GM12878 (cell line): ENCODE measurements around the gene PFKFB2. TPM values are rescaled to one million over a fixed set of nuclear protein-coding genes. Genes with fewer than 3 reads are reported as not detected.
"Not testable (repeated sequence)": the region's sequence is repeated elsewhere in the genome, so short reads cannot be mapped to it uniquely, and the experiment has no call there.

Experiments
- ATAC-seq: fragments of 200-7000 bp; cut with Tn5 transposase; 3 replicates; pipeline ENCODE4 v1.9.1; 2020; ENCODE audit warnings: mild to moderate bottlenecking, moderate library complexity
- BruUV-seq: library from RNA; stranded (reverse); fragments of 400-500 nt; replicated peaks from 2 replicates; lab custom pipeline; 2021; lab: Mats Ljungman, UMichigan
- CTCF ChIA-PET: fragments of 300-600 bp; sonication (Branson Sonifier 250); formaldehyde crosslinking; extraction: SDS; loops from one replicate; lab custom pipeline; 2021; ENCODE audit warnings: inconsistent platforms; lab: Yijun Ruan, JAX
- POLR2A ChIA-PET: fragments of 350-600 bp; formaldehyde crosslinking; extraction: SDS; loops from one replicate; lab custom pipeline; 2021; ENCODE audit warnings: inconsistent platforms; lab: Charles Lee
- RAD21 ChIA-PET: fragments of 300-600 bp; sonication (Branson Sonifier 250); formaldehyde crosslinking; loops from one replicate; lab custom pipeline; 2023; ENCODE audit warnings: antibody characterized with exemption; ENCODE audit not compliant: unreplicated experiment; lab: Charles Lee
- SMC1A ChIA-PET: fragments of 300-600 bp; sonication (Branson Sonifier 250); formaldehyde crosslinking; loops from one replicate; lab custom pipeline; 2023; ENCODE audit not compliant: unreplicated experiment, uncharacterized antibody; lab: Charles Lee
- DNase-seq: peaks from one replicate; pipeline ENCODE4 v3.0.0-alpha.2; 2011; ENCODE audit warnings: low read depth, low spot score
- FAIRE-seq: peaks from 3 replicates; lab custom pipeline; 2011; peaks lifted over from hg19 to GRCh38; lab: Jason Lieb, UNC
- H2AFZ ChIP-seq: 2 replicates; pipeline ENCODE4 v1.6.0; 2011; ENCODE audit warnings: low read depth, low read length, control low read depth; ENCODE audit not compliant: control insufficient read depth
- H3K27ac ChIP-seq: 2 replicates; pipeline ENCODE4 v1.5.1; 2011; ENCODE audit warnings: control low read depth; ENCODE audit not compliant: control insufficient read depth, insufficient read depth
- H3K27me3 ChIP-seq, 2 experiments: replicated peaks in 1 of 2; 2 replicates each; pipeline versions ENCODE4 v1.6.0 to v1.6.1; 2011; ENCODE audit warnings: low read length in 1 of 2; ENCODE audit not compliant: control insufficient read depth in 2 of 2, insufficient read depth in 2 of 2
- H3K36me3 ChIP-seq, 2 experiments: 2 replicates each; pipeline ENCODE4 v1.5.1; 2011; ENCODE audit warnings: low read length in 1 of 2; ENCODE audit not compliant: control insufficient read depth in 2 of 2, insufficient read depth in 2 of 2
- H3K4me1 ChIP-seq: 2 replicates; pipeline ENCODE4 v1.6.1; 2011; ENCODE audit warnings: mild to moderate bottlenecking, low read length, moderate library complexity, mixed read lengths; ENCODE audit not compliant: control insufficient read depth, insufficient read depth
- H3K4me2 ChIP-seq: 2 replicates; pipeline ENCODE4 v1.6.0; 2011; ENCODE audit warnings: control low read depth; ENCODE audit not compliant: control insufficient read depth, insufficient read depth
- H3K4me3 ChIP-seq: fragments of 200-600 bp; sonication (generic); 2 replicates; pipeline ENCODE4 v1.5.1; 2016
- H3K79me2 ChIP-seq: 2 replicates; pipeline ENCODE4 v1.6.0; 2011; ENCODE audit warnings: low read length; ENCODE audit not compliant: control insufficient read depth, insufficient read depth
- H3K9ac ChIP-seq: 2 replicates; pipeline ENCODE4 v1.8.0; 2011; ENCODE audit warnings: low read length, control low read depth, mixed read lengths; ENCODE audit not compliant: control insufficient read depth, insufficient read depth
- H3K9me3 ChIP-seq: replicated peaks from 3 replicates; pipeline ENCODE4 v1.5.1; 2011; ENCODE audit warnings: mild to moderate bottlenecking, low read length; ENCODE audit not compliant: control insufficient read depth, insufficient read depth
- H4K20me1 ChIP-seq: 2 replicates; pipeline ENCODE4 v1.6.0; 2011; ENCODE audit not compliant: control insufficient read depth, insufficient read depth
- E2F8 ChIP-seq: fragments of 450-650 bp; IDR thresholded peaks from 2 replicates; pipeline ENCODE4 v1.6.1; 2018; ENCODE audit warnings: mild to moderate bottlenecking, low read depth, moderate library complexity; ENCODE audit not compliant: partially characterized antibody
- KDM1A ChIP-seq: fragments of 200-600 bp; sonication (generic); IDR thresholded peaks from 2 replicates; pipeline ENCODE4 v1.6.1; 2016; ENCODE audit warnings: borderline replicate concordance
- STAT1 ChIP-seq: fragments of 450-650 bp; conservative IDR thresholded peaks from 2 replicates; pipeline ENCODE4 v1.6.1; 2014; ENCODE audit warnings: antibody characterized with exemption, mild to moderate bottlenecking
- USF2 ChIP-seq: IDR thresholded peaks from 2 replicates; pipeline ENCODE4 v1.6.1; 2011; ENCODE audit warnings: low read depth, low read length, improper control_type of control experiment, borderline replicate concordance
- ZNF274 ChIP-seq: IDR thresholded peaks from one replicate; pipeline ENCODE4 v1.8.0; 2011; ENCODE audit not compliant: insufficient read length, insufficient read depth
- whole genome bisulfite sequencing: methylation state at CpG from one replicate; pipeline ENCODE4 v1.1.6; 2016; ENCODE audit warnings: low lambda C conversion rate; ENCODE audit not compliant: insufficient replicate concordance, insufficient coverage; ENCODE audit errors: missing lambda C conversion rate; 5-methylcytosine and 5-hydroxymethylcytosine counted together
- in situ Hi-C: fragments of 300-500 bp; cut with MboI; formaldehyde crosslinking; loops from 9 replicates; pipeline ENCODE4 v1.14.3; 2018; ENCODE audit warnings: mixed read lengths
- intact Hi-C: fragments of 100-400 bp; cut with micrococcal nuclease; formaldehyde crosslinking; loops from one replicate; pipeline ENCODE4 v1.14.2; 2022; ENCODE audit not compliant: unreplicated experiment
- polyA plus RNA-seq, 11 experiments: library from polyadenylated mRNA; depleted of rRNA in 4 of 11; unstranded in 6 of 11; stranded (reverse) in 5 of 11; fragments of >200 nt; fragmentation: Nextera tagmentation in 4 of 11; fragmentation: Illumina TruSeq in 1 of 11; extraction: Ambion mirVana in 4 of 11; extraction: Trizol in 1 of 11; gene quantifications; 1 replicate in 1 of 11; 2 replicates in 10 of 11; pipeline versions ENCODE4 v1.2.1 to v1.2.3, GENCODE V29; 2011 to 2016; ENCODE audit warnings: inconsistent platforms in 2 of 11, missing spikeins in 2 of 11, low read depth in 1 of 11
- total RNA-seq, 4 experiments: library from RNA; depleted of rRNA in 3 of 4; stranded (reverse); fragments of >200 nt in 3 of 4; fragmentation: Illumina TruSeq in 1 of 4; extraction: Trizol in 1 of 4; gene quantifications; 2 replicates each; pipeline versions ENCODE4 v1.2.1 to v1.2.3, GENCODE V29; 2013 to 2021

The PFKFB2 gene
- total and polyA plus RNA-seq, 10 of the 15 experiments (the other 5 are each of a cell fraction or from before 2014, with no cell fraction given): 0.40 to 1.3 (median 1.0) TPM

GRCh38 chr1:207040181-207040533 lies 12.9 kb upstream of the PFKFB2 start (continued):
- TF ChIP-seq E2F8 (no peak), USF2 (no peak), STAT1 (no peak), ZNF274 (no peak), KDM1A (no peak)

- H3K4me2 ChIP-seq, BruUV-seq, H4K20me1 ChIP-seq, H3K4me3 ChIP-seq, DNase-seq, FAIRE-seq, H3K27ac ChIP-seq, H3K4me1 ChIP-seq, H3K27me3 ChIP-seq, H3K36me3 ChIP-seq, H3K79me2 ChIP-seq, H3K9me3 ChIP-seq, POLR2A ChIA-PET, in situ Hi-C loops, SMC1A ChIA-PET, ATAC-seq, H2AFZ ChIP-seq, H3K9ac ChIP-seq: not testable (repeated sequence)
- RAD21 ChIA-PET: interaction anchor here (0.7 kb wide), 1 partner anchor 47 kb away, joined by 3 read pairs; the partner anchor contains the start of gene C4BPB
- 87% methylated on average over 2 of the region's 2 CpGs for WGBS
- CTCF ChIA-PET: interaction anchor here (0.8 to 1.4 kb wide), 2 partner anchors 37 to 396 kb away, joined by 3 read pairs; no protein-coding TSS in a partner anchor
- intact Hi-C loops: loop anchor here (5.0 kb wide), 1 partner anchor 36 kb away; no protein-coding TSS in a partner anchor
These were observed 11.7 kb upstream of the PFKFB2 start for GRCh38 chr1:207041397-207041796.
